Upper lobe of left lung (tissue), 4 donors: ENCODE results near the gene AFAP1.

ENCODE experiments used
- POLR2A ChIP-seq, 4 donors: fragments of 450-650 bp; IDR thresholded peaks; one replicate each; pipeline ENCODE4 v1.5.1; 2016 to 2017; ENCODE audit warnings: antibody characterized with exemption in 4 of 4, mild to moderate bottlenecking in 2 of 4
- POLR2AphosphoS5 ChIP-seq, 2 donors: sonication (generic); formaldehyde crosslinking; IDR thresholded peaks; one replicate each; pipeline ENCODE4 v1.5.1; 2017; ENCODE audit warnings: antibody characterized with exemption in 2 of 2
- TF ChIP-seq, protein P1 (sequence below), 6 experiments: fragments of 450-650 bp in 4 of 6; fragments of 200-600 bp in 2 of 6; sonication (generic) in 2 of 6; IDR thresholded peaks; one replicate each; pipeline ENCODE4 v1.5.1; 2016 to 2019; ENCODE audit warnings: antibody characterized with exemption in 6 of 6

GRCh38 chr4:7867701-7868435 is 71.8 kb downstream of the AFAP1 start:
- TF ChIP-seq, protein P1, sequence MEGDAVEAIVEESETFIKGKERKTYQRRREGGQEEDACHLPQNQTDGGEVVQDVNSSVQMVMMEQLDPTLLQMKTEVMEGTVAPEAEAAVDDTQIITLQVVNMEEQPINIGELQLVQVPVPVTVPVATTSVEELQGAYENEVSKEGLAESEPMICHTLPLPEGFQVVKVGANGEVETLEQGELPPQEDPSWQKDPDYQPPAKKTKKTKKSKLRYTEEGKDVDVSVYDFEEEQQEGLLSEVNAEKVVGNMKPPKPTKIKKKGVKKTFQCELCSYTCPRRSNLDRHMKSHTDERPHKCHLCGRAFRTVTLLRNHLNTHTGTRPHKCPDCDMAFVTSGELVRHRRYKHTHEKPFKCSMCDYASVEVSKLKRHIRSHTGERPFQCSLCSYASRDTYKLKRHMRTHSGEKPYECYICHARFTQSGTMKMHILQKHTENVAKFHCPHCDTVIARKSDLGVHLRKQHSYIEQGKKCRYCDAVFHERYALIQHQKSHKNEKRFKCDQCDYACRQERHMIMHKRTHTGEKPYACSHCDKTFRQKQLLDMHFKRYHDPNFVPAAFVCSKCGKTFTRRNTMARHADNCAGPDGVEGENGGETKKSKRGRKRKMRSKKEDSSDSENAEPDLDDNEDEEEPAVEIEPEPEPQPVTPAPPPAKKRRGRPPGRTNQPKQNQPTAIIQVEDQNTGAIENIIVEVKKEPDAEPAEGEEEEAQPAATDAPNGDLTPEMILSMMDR (IDR thresholded peaks at IDR 0.05): no peak
- TF ChIP-seq POLR2A (IDR thresholded peaks at IDR 0.05): no peak
- no peak for TF ChIP-seq POLR2AphosphoS5 (IDR thresholded peaks at IDR 0.05)
